NCI-H1092 (cell line): ENCODE results near the gene IFNL1.
"Not testable (repeated sequence)": the region's sequence is repeated elsewhere in the genome, so short reads cannot be mapped to it uniquely, and the experiment has no call there.

Experiments used
- DNase-seq: peaks from one replicate; lab custom pipeline; 2025; lab: John Stamatoyannopoulos, UW

Gene IFNL1

GRCh38 chr19:39270036-39270871, 26.0 kb upstream of the IFNL1 start:
- no peak for DNase-seq

DNA sequence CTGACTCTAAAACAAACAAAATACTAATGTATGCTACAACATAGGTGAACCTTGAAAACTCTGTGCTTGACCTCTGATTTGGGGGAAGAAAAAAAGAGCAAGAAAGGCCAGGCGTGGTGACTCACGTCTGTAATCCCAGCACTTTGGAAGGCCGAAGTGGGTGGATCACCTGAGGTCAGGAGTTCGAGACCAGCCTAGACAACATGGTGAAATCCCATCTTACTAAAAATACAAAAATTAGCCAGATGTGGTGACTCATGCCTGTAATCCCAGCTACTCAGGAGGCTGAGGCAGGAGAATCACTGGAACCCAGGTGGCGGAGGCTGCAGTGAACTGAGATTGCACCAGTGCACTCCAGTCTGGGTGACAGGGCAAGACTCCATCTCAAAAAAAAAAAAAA, 22.3 kb upstream of the IFNL1 start:
- not testable (repeated sequence) for DNase-seq

- no peak for DNase-seq
Measured at GRCh38 chr19:39275578-39275977, 20.6 kb upstream of the IFNL1 start.

- DNase-seq, result no peak
Measured at GRCh38 chr19:39276740-39277139, 19.5 kb upstream of the IFNL1 start.

DNA sequence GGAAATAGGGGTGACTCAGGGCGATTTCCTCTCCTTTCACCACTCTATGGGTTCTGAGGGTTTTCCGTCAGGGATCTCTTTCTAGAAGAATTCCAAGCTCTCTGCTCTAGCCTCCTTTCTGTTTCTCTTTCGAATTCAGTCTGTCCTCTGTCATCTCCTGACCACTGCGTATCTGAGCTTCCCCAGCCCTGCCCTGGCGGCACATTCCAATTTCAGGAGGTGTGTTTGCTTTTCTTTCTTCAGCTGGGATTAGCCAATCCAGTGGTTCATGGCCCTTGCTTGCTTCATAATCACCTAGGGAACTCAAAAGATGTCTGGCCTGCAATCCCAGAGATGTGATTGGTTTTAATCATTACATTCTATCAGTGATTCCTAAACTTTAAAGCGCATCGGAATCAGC, 18.6 kb upstream of the IFNL1 start:
- DNase-seq, result no peak

- DNase-seq, result no peak
Measured at GRCh38 chr19:39282021-39282420, 14.2 kb upstream of the IFNL1 start.

GRCh38 chr19:39284032-39284431, 12.2 kb upstream of the IFNL1 start:
- no peak for DNase-seq

- DNase-seq, result no peak
Measured at GRCh38 chr19:39293394-39293793, 2.8 kb upstream of the IFNL1 start.

- no peak for DNase-seq
Measured at GRCh38 chr19:39296906-39297305, 699 bp downstream of the IFNL1 start.

DNA sequence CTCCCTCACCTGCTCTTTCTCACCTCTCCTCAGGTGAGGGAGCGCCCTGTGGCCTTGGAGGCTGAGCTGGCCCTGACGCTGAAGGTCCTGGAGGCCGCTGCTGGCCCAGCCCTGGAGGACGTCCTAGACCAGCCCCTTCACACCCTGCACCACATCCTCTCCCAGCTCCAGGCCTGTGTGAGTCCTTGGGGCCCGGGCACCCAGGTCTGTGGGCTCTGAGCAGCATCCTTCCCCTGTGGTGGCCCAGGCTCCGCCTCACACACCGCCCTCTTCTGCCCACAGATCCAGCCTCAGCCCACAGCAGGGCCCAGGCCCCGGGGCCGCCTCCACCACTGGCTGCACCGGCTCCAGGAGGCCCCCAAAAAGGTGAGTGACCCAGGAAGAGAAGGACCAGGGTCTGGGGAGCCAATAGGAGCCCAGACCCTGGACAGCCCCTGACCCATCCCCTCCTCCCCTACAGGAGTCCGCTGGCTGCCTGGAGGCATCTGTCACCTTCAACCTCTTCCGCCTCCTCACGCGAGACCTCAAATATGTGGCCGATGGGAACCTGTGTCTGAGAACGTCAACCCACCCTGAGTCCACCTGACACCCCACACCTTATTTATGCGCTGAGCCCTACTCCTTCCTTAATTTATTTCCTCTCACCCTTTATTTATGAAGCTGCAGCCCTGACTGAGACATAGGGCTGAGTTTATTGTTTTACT, 1.9 kb downstream of the IFNL1 start:
- no peak for DNase-seq

GRCh38 chr19:39299404-39299803, 3.2 kb downstream of the IFNL1 start:
- no peak for DNase-seq

- no peak for DNase-seq
Measured at GRCh38 chr19:39299832-39300231, 3.6 kb downstream of the IFNL1 start.

DNA sequence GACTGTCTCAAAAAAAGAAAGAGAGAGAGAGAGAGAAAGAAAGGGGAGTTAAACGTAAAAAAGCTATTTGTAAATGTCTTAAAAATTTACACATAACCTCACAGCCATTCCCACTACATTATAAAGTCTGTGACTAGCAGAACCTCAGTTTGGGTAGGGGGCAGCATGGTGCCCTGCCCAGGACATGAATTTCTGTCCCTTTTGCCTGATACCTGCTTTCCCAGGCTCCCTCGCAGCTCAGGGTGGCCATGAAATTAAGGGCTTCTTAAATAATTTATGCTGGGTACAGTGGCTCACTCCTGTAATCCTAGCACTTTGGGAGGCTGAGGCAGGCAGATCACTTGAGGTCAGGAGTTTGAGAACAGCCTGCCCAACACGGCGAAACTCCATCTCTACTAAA, 4.8 kb downstream of the IFNL1 start:
- DNase-seq, result no peak

GRCh38 chr19:39301562-39301961, 5.4 kb downstream of the IFNL1 start:
- DNase-seq, result no peak

DNA sequence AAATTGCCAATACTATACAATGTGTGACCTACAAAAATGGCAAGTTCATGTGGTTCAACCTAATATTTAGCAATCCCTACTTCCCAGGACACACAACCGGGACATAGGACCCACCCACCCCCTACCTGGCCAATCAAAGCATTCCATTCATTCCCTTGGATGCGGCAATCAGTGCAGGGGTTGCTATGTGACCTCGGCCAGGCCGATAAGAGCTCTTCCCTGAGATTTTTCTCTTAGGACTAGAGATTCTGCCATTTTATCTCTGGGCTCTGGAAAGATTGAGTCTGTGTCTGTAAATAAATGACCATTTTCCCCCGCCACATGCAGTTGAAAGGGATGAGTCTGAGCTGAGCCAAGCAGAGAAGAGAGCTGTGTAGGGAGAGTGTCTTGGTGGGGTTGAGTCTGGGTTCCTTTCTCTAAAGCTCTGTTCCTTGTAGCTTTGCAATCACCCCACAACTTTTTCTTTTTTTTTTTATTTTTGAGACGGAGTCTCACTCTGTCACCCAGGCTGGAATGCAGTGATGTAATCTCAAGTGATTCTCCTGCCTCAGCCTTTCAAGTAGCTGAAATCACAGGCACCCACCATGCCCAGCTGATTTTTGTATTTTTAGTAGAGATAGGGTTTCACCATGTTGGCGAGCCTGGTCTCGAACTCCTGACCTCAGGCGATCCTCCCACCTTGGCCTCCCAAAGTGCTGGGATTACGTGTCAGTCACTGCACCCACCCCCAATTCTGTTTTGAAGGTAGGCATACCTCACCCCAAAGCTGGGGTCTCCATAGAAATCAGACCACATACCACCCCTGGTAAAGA, 7.4 kb downstream of the IFNL1 start:
- DNase-seq, result no peak

- no peak for DNase-seq
Measured at GRCh38 chr19:39304185-39304513, 7.9 kb downstream of the IFNL1 start.

- DNase-seq, result no peak
Measured at GRCh38 chr19:39304701-39305571, 8.7 kb downstream of the IFNL1 start.

- no peak for DNase-seq
Measured at GRCh38 chr19:39306075-39306474, 9.9 kb downstream of the IFNL1 start.

GRCh38 chr19:39307046-39307821, 11.0 kb downstream of the IFNL1 start:
- no peak for DNase-seq

- no peak for DNase-seq
Measured at GRCh38 chr19:39307822-39308530, 11.8 kb downstream of the IFNL1 start.
